Activated CD4-positive, alpha-beta T cell treated with anti-CD3 and anti-CD28 coated beads, Interleukin-2, amount 50 U/mL, for 1 hour (primary cell): ENCODE results near the gene HDAC6.

Source experiments
- DNase-seq: peaks from one replicate; pipeline ENCODE4 v3.0.0-alpha.2; 2020

HDAC6 gene

GRCh38 chrX:48801280-48802088 lies at the start of gene HDAC6:
HDAC6 (plus strand) TSS chrX:48802067; CDS start chrX:48802693, 626 bp downstream.
- peak; percentile 91 for DNase-seq

DNA sequence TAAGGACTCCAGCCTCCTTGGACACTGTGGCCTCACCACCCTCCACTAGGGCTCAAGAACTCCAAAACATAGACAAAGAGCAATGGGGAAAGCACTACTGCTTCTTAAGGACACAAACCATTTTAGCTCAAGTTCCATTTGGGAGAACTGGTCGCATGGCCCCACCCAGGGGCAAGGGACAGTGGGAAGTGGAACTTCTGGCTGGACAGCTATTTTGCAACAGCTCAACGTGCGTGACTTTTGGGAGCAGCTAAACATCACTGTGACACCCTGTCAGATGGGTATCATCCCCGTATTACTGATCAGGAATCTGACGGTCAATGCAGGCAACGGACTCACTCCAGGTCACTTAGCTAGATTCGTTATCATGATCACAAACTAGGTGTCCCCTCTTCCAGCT lies 49.4 kb upstream of the HDAC6 start:
- DNase-seq: no peak

DNA sequence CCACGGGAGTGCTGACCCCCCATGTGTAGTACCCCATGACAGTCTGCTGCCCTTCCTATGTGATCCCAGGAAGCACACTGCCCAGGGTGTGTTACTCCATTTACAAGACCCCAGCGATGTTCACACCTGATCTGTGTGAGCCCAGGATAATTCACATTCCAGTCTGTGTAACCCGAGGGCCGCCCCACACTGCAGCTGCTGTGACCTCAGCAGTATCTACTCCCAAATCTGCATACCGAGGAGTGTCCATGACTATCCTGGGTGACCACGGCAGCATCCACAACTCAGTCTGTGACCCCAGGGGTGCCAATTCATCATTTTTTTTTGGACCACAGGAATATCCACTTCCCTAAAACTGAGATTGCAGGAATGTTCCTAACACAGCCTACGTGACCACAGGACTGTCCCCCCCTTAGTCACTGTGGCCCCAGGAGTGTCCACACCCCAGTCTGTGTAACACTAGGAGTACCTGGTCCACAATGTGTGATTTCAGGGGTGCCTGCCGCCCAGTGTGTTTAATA lies 48.1 kb upstream of the HDAC6 start:
- DNase-seq: no peak

GRCh38 chrX:48754238-48754637 lies 47.6 kb upstream of the HDAC6 start:
- DNase-seq: no peak

GRCh38 chrX:48761674-48762471 lies 40.0 kb upstream of the HDAC6 start, which contains the start of gene GLOD5:
GLOD5 (plus strand) TSS chrX:48761747; CDS start chrX:48761791, 44 bp downstream.
- no peak for DNase-seq

DNA sequence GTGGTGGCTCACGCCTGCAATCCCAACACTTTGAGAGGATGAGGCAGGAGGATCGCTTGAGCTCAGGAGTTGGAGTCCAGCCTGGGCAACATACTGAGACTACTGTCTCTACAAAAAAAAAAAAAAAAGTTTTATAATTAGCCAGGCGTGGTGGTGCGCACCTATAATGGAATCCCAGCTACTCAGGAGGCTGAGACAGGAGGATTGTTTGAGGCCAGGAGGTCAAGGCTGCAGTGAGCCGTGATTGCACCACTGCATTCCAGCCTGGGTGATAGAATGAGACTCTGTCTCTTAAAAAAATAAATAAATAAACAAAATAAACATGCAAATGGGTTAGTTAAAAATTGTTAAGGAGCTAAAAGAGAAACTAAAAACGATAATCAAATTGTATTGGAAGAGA lies 32.6 kb upstream of the HDAC6 start:
- DNase-seq: no peak

DNA sequence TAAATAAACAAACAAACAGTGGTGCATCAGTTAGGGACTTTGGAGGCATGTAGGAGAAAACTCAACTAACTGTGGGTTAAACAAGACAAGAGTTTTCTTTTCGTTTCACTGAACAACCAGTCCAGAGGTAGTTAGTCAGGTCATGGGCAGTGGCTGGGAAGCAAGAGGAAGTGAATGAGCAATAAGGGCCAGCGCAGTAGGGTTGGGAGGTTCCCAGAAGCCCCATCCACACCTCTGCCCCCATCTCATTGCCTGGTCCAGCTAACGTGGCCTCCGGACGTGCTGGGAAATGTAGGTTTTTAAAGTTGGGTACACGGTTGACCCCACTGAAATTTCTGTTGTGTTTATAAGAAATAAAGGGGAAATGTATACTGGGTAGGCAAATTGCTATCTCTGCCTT lies 31.6 kb upstream of the HDAC6 start:
- DNase-seq: no peak

- no peak for DNase-seq
Measured at GRCh38 chrX:48772602-48773001, 29.3 kb upstream of the HDAC6 start.

DNA sequence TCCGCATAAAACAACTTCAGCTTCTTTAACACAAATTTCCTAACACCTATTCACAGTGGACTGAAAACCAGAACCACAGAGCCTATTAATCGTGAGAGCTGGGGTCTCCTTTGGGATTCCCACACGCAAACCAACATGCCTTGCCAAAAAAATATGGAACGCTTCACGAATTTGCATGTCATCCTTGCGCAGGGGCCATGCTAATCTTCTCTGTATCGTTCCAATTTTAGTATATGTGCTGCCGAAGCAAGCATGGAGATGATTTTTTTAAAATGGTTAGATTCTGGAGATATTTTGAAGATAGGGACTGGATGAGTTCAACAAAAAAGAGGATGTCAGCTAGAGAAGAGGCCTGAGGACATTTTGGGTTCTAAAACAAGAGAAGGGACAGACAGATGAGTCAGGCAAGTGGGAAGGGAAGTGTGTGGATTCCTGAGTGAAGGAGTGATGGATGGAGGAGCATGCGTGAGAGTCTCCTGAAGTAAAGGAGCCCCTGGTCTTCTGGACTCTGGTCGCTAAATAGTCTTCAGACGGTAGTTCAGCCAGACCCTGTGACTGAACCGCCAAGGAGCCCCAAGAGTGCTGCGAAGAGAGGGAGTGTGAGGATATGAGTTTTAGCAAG lies 24.9 kb upstream of the HDAC6 start:
- no peak for DNase-seq

DNA sequence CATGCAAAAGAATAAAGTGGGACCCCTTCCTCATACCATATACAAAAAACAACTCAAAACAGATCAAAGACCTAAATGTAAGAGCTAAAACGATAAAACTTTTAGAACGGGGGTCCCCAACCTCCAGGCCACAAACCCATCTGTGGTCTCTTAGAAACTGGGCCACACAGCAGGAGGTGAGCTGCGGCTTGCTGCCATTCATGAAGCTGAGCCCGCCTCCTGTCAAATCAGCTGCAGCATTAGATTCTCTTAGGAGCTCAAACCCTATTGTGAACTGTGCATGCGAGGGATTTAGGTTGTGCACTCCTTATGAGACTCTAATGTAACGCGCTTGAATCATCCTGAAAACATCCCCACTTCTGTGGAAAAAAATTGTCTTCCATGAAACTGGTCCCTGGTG lies 22.5 kb upstream of the HDAC6 start:
- no peak for DNase-seq

DNA sequence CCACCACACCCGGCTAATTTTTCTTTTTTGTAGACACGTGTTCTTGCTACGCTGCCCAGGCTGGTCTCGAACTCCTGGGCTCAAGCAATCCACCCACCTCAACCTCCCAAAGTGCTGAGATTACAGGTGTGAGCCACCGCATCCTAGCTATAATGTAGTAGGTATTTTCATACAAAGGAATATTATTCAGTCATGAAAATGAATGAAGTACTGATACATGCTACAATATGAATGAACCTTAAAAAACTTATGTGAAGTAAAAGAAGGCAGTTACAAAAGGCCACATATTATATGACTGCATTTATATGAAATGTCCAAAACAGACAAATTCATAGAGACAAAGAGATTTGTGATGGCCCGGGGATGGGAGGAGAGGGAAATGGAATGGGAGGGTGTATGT lies 20.2 kb upstream of the HDAC6 start:
- DNase-seq: no peak

DNA sequence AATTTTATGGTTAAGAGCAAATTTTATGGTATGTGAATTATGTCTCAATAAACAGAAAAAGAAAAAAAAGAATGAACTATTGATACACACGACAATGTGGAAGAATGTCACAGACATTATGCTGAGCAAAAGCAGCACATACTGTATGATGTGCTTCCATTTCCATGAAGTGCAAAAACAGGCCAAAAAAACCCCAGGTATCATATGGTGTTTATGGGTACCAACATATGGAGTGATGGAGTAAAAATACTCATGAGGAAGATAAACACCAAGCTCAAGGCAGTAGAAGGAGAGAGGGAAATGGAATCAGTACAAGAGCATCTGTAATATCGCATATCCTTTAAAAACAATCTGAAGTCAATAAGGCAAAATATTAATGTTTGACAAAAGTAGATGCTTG lies 19.7 kb upstream of the HDAC6 start:
- no peak for DNase-seq

- DNase-seq: no peak
Measured at GRCh38 chrX:48782795-48783194, 19.1 kb upstream of the HDAC6 start.

DNA sequence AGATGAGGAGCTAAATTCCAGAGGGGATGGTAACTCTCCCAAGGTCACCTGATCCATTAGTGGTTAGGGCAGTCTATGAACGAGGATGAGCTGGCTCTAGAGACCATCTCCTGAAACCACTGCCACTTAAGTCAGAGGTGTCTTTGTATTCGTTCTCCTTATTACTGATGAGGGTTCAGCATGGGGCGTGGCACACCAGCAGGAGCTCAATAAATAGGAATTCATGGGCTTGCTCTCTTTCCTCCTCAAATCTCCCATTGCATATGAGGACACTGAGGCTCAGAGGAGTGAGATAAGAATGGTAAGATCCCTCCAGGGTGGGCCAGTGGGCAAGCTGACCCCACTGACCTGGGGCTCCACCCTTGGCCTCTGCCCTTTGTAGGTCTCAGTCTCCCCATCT lies 17.1 kb upstream of the HDAC6 start:
- no peak for DNase-seq

DNA sequence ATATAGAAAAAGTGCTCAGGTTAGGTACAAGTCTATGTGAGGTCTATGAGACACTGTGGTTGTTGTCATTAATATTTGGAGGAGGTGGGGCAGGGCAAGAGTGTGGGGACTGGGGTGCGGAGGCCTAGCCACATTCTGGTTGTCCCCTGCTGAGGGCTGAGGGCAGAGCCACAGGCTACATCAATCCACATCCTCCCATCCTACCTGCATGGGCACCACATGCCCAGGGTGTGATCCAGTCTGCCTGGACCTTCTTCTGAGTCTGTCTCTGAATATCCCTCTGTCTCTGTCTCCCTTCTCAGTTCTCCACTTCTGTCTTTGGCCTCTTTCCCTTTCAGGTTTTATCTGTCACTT lies 16.7 kb upstream of the HDAC6 start:
- no peak for DNase-seq

- no peak for DNase-seq
Measured at GRCh38 chrX:48785540-48786214, 16.2 kb upstream of the HDAC6 start.

- no peak for DNase-seq
Measured at GRCh38 chrX:48786341-48786800, 15.5 kb upstream of the HDAC6 start, which contains the start of gene GATA1. GATA1 (plus strand) TSS chrX:48786590; CDS start chrX:48791110, 4,520 bp downstream.

GRCh38 chrX:48786825-48787504 lies 14.9 kb upstream of the HDAC6 start:
- DNase-seq: no peak

- DNase-seq: no peak
Measured at GRCh38 chrX:48787505-48788443, 14.1 kb upstream of the HDAC6 start.

GRCh38 chrX:48789366-48790220 lies 12.3 kb upstream of the HDAC6 start:
- DNase-seq: no peak
